Neural crest cell (in vitro differentiated cells): ENCODE results near the gene PRRG3. TPM values are rescaled to one million over a fixed set of nuclear protein-coding genes. Genes with fewer than 3 reads are reported as not detected.

Experiments used
- DNase-seq: peaks from one replicate; pipeline ENCODE4 v3.0.0; 2021; ENCODE audit warnings: low read depth, mixed read lengths, low spot score
- H3K27ac Mint-ChIP-seq: one replicate; pipeline ENCODE4 v1.8.0; 2021; ENCODE audit warnings: mild to moderate bottlenecking, mixed read lengths; ENCODE audit not compliant: unreplicated experiment
- H3K27me3 Mint-ChIP-seq: 2 replicates; pipeline ENCODE4 v1.8.0; 2021; ENCODE audit warnings: low read depth, mild to moderate bottlenecking, mixed read lengths
- H3K36me3 Mint-ChIP-seq: 2 replicates; pipeline ENCODE4 v1.8.0; 2021; ENCODE audit warnings: low read depth, mild to moderate bottlenecking, mixed read lengths
- H3K4me1 Mint-ChIP-seq: 2 replicates; pipeline ENCODE4 v1.8.0; 2021; ENCODE audit warnings: mixed read lengths
- H3K4me3 Mint-ChIP-seq: one replicate; pipeline ENCODE4 v1.8.0; 2021; ENCODE audit warnings: mild to moderate bottlenecking, mixed read lengths
- H3K9me3 Mint-ChIP-seq: 2 replicates; pipeline ENCODE4 v1.8.0; 2021; ENCODE audit warnings: mixed read lengths
- CTCF ChIP-seq: fragments of 200-600 bp; sonication (generic); conservative IDR thresholded peaks from 2 replicates; pipeline ENCODE4 v1.5.0; 2021; ENCODE audit warnings: antibody characterized with exemption, mild to moderate bottlenecking
- total RNA-seq: library from RNA; stranded (reverse); gene quantifications from 2 replicates; pipeline ENCODE4 v1.2.1, GENCODE V29; 2021

PRRG3 gene
- total RNA-seq, 1 donor from 2014 or later = 2.6 TPM

GRCh38 chrX:151710457-151710856, 15.2 kb downstream of the PRRG3 start:
- H3K36me3 Mint-ChIP-seq = no peaks in the 10 kb centered on the region
- H3K4me1 Mint-ChIP-seq = no peaks in the 10 kb centered on the region
- peaks cover 7% of the 10 kb centered on the region for H3K27me3 Mint-ChIP-seq
- no peaks in the 10 kb centered on the region for H3K9me3 Mint-ChIP-seq
- no peak overlapping the region for H3K4me3 Mint-ChIP-seq
- TF ChIP-seq CTCF = no peak
- no peak for DNase-seq
- no peak overlapping the region for H3K27ac Mint-ChIP-seq

GRCh38 chrX:151711154-151711553, 15.9 kb downstream of the PRRG3 start:
- no peaks in the 10 kb centered on the region for H3K4me1 Mint-ChIP-seq
- no peak for DNase-seq
- TF ChIP-seq CTCF = no peak
- peaks cover 7% of the 10 kb centered on the region for H3K27me3 Mint-ChIP-seq
- H3K4me3 Mint-ChIP-seq = no peak overlapping the region
- no peaks in the 10 kb centered on the region for H3K36me3 Mint-ChIP-seq
- no peaks in the 10 kb centered on the region for H3K9me3 Mint-ChIP-seq
- H3K27ac Mint-ChIP-seq = no peak overlapping the region

- Mint-ChIP-seq H3K36me3 (no peaks in the 10 kb centered on the region), H3K27ac (no peak overlapping the region), H3K27me3 (peaks cover 12% of the 10 kb centered on the region), H3K4me1 (no peaks in the 10 kb centered on the region), H3K9me3 (no peaks in the 10 kb centered on the region), H3K4me3 (no peak overlapping the region)
- TF ChIP-seq CTCF = no peak
- DNase-seq = no peak
Measured at GRCh38 chrX:151711787-151712186, 16.5 kb downstream of the PRRG3 start.

GRCh38 chrX:151712253-151712652, 17.0 kb downstream of the PRRG3 start:
- no peak overlapping the region for H3K4me3 Mint-ChIP-seq
- no peak for TF ChIP-seq CTCF
- peaks cover 13% of the 10 kb centered on the region for H3K27me3 Mint-ChIP-seq
- no peaks in the 10 kb centered on the region for H3K4me1 Mint-ChIP-seq
- H3K9me3 Mint-ChIP-seq = no peaks in the 10 kb centered on the region
- no peak overlapping the region for H3K27ac Mint-ChIP-seq
- no peaks in the 10 kb centered on the region for H3K36me3 Mint-ChIP-seq
- DNase-seq = no peak

- DNase-seq = peak; percentile 20
- H3K4me1 Mint-ChIP-seq = no peaks in the 10 kb centered on the region
- H3K36me3 Mint-ChIP-seq = no peaks in the 10 kb centered on the region
- H3K4me3 Mint-ChIP-seq = no peak overlapping the region
- TF ChIP-seq CTCF = peak; percentile 52
- H3K27me3 Mint-ChIP-seq = peaks cover 18% of the 10 kb centered on the region
- no peaks in the 10 kb centered on the region for H3K9me3 Mint-ChIP-seq
- H3K27ac Mint-ChIP-seq = no peak overlapping the region
Measured at GRCh38 chrX:151713849-151714248, 18.6 kb downstream of the PRRG3 start.

- Mint-ChIP-seq H3K36me3 (no peaks in the 10 kb centered on the region), H3K27me3 (peaks cover 18% of the 10 kb centered on the region), H3K4me1 (no peaks in the 10 kb centered on the region), H3K9me3 (no peaks in the 10 kb centered on the region), H3K4me3 (no peak overlapping the region), H3K27ac (no peak overlapping the region)
- TF ChIP-seq CTCF = no peak
- DNase-seq = no peak
Measured at GRCh38 chrX:151714362-151714761, 19.1 kb downstream of the PRRG3 start.
